T-helper 2 cell (primary cell): ENCODE results near the gene CACNG7.

Experiments used
- DNase-seq, 5 experiments: peaks; one replicate each; pipeline versions ENCODE4 v3.0.0 to v3.0.0-alpha.2; 2012 to 2022

Gene CACNG7

DNA sequence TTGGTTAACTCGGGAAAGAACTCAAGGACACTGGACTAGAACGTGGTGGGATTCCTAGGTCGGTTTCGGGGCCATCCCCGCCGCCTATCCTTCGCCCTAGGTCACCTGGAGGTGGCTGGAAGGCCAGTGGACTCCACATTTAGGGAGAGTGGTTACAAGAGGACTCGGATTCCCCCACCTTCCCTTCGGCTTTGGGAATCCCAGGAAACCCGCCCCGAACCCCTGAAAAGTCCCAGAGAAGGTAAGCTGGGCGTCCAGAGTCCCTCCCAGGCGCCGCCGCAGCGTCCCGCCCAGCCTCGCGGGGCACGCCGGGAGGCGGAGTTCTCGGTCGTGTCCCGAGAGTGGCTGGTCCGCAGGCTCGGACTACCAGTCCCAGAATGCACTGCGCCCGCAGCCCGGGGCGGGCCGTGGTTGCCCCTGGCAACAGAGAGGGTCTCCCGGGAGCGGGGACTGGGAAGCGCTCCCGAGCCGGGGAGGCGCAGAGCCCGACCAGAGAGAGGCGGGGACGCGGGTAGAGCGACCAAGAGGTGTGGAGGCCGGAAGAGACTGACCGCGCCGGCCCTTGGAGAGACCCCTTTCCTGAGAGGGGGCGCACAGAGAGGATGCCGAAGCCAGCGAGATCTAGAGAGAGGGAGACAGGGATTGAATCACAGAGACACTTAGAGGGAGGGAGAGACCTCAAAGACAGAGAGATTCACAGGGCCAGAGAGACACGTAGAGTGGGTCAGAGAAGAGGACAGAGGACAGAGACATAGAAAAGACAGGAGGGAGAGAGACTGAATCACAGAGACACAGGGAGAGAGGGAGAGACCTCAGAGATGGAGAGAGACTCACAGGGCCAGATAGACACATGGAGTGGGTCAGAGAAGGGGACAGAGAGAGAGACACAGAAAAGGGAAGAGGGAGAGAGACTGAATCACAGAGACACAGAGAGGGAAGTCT is 29.7 kb upstream of the CACNG7 start:
- DNase-seq, result peak; percentile 44 to 84 (median 64)

DNA sequence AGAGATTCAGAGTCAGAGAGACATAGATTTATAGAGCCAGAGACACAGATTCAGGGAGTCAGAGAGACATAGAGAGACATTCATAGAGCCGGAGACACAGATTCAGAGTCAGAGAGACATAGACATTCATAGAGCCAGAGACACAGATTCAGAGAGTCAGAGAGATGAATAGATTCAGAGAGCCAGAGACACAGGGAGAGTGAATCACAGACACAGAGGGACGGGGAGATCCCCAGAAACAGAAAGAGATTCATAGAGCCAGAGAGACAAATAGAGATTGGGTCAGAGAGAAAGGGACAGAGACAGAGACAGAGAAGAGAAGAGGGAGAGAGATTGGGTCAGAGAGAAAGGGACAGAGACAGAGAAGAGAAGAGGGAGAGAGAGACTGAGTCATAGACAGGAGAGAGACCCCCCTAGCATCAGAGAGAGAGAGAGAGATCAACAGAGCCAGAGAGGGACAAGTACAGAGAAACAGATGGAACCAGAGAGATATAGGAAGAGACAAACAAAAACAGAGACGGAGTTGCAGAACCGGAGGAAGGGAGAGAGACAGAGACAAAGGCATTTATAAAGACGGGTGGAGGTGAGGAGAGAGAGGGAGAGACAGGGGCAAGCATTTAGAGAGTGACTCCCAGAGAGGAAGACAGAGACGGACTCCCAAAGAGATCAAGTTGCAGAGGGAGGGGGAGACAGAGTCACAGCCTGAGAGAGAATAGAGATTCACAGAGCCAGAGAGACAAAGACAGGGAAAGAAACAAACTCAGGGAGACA is 28.2 kb upstream of the CACNG7 start:
- DNase-seq, result no peak

DNA sequence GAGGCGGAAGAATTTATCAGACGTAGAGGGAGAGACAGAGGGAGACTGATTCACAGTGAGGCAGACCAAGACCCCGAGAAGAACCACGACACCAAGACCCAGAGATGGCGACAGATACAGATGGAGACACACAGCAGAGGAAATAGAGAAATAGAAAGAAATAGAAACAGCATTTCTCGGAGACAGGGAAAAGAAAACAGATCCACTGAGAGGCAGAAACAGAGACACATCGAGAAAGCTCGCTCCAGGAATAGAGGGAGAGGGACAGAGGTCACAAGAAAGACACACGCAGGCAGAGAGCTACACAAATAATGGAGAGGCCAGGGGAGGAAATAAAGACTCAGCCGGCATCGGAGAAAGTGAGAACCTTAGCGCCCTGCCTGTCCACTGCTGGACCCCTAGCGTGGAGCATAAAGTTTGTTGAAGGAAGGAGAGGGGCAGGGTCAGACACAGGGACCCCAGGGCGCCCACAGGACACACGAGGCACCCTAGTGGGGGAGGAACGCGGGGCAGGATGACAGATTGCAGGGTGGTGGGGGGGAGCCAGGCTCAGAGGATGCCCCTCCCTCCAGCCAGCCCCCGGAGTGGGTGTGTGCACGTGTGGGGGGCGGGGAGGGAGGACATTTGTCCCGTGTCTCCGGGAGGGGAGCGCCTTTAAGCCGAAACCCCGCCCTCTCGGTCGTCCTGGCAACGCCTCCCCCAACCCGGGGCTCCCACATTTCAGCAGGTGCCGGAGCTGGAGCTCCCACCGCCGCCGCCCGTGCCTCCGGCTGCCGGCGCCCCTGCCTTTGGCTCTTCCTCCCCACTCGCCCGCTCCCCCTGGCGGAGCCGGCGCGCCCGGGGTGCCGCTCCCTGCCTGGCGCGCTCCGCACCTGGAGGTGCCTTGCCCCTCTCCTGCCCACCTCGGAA is 27.3 kb upstream of the CACNG7 start, which contains the start of gene PRKCG:
Gene PRKCG, plus strand, starts transcription at position 716 of the 909 bp plus-strand sequence. CDS start 298 bp downstream, outside the sequence.
- peak; percentile 24 to 61 (median 54) for DNase-seq

DNA sequence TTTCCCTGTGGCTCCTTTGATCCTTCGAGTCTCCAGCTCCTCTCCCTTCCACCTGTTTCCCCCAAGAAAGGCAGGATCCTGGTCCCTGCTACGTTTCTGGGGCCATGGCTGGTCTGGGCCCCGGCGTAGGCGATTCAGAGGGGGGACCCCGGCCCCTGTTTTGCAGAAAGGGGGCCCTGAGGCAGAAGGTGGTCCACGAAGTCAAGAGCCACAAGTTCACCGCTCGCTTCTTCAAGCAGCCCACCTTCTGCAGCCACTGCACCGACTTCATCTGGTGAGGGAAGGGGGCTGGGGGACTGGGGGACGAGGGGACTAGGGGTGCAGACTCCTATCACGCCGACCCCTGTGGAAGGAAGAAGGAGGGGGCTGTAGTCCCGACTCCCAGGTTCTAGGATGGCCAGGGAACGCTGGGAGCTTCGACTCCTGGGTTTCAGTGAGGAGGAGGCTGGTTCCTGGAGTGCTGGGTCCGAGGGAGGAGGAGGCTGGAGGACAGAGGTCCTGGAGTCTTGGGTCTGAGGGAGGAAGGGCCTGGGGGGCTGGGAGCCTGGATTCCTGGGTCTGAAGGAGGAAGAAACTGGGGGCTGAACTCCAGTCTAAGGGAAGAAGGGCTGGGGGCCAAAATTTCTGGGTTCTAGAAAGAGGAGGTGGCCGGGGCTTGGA is 26.6 kb upstream of the CACNG7 start:
- no peak for DNase-seq

DNA sequence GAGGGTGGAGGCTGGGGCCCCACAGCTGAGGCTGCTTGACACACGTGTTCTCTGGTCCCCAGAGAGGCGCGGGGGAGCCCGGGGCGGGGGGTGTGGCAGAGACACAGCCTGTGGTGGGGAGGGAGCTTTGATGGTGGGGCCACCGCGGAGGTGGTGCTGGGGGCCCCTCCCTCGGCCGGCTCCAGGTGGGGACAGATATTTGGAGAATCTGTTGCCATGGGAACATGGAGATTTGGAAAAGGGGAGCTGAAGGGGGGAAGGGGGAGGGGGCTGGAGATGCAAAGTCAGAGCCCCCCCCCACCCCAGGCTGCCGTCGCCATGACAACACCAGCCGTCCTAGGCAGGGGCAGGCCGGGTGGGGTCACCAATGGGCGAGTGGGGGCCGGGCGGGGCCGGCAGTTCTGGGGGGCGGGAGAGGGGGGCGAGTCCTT is 25.8 kb upstream of the CACNG7 start:
- DNase-seq, result peak in 2 of 5 experiments; percentile 9 to 46

DNA sequence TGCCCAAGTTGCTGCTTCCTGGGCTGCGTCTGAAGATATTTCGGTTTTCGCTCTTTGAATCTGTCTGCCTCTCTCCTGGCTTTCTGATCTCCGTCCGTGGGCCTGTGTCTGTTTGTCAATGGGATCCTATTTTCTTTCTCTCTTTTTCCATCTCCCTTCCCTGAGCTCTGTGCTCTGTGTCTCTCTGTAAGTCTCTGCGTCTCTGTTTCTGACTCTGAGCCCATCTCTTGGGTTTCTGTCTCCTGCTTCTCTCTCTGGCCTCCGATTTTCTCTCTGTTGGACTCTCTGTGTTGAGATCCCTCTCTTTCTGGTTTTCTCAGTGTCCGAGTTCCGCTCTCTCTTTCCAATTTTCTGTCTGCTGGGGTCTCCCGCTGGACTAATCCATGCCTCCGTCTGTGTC is 25.3 kb upstream of the CACNG7 start:
- no peak for DNase-seq

DNA sequence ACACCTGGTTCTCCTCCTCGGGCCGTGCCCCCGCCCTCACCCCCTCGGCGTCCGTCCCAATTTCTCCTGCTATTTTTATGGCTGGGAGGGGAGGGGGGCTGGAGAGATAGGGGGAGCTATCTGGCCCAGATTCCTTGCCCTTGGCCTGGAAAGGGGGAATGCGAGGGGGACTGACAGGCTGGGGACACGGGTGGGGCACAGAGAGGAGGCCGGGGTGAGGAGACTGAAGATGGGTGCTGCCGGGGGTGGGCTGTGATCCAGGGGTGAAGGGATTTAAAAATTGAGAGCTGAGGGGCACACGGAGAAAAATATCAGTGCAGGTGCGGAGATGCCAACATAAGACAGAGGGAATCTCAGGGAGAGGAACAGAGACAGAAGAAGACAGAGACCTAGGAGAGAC is 24.8 kb upstream of the CACNG7 start:
- no peak for DNase-seq

DNA sequence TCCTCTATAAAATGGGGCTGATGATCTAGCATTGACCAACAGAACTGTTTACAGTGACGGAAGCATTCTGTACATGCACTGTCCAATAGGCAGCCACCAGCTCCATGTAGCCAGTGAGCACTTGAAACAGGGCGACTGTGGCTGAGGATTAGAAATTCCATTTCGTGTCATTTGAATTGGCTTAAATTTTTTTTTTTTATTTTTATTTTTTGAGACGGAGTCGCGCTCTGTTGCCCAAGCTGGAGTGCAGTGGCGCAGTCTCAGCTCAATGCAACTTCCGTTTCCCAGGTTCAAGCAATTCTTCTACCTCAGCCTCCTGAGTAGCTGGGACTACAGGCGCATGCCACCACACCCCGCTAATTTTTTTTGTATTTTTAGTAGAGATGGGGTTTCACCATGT is 24.0 kb upstream of the CACNG7 start:
- no peak for DNase-seq

DNA sequence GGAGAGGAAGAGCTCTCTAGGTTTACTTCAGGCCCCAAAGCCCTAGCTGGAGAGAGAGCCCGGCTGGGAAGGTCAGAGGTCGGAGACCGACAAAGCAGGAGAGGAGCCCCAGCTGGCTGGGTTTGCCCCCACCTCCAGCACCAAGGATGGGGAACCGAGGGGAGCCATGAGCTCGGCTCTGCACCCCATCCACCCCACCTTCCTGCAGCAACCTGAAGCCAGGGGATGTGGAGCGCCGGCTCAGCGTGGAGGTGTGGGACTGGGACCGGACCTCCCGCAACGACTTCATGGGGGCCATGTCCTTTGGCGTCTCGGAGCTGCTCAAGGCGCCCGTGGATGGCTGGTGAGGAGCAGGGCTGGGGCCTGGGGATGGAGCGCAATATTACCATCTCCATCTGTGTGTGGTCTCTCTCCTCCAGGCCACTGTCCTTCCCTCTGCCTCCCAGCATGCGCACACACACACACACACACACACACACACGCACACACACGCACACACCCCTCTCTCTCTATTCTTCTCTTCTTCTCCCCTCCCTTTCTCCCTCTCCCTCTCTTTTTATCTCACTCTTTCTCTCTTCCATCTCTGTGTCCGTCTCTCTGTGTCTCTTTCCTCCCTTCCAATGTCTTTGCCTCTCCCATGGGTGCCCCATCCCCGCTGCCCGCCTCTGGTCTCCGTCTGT is 16.6 kb upstream of the CACNG7 start:
- DNase-seq, result no peak

DNA sequence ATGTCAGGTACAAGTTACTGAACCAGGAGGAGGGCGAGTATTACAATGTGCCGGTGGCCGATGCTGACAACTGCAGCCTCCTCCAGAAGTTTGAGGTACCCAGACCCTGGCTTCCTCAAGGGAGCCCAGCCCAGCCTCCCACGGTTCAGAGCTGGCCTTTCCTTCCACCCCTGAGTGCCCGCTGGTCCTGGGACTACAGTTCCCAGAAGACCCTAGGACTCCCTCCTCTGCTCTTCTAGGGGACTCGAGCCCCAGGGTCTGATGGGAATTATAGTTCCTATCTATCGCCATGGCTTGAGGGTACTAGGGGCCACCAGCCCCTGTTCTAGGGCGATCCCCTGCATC is 16.1 kb upstream of the CACNG7 start:
- no peak for DNase-seq

DNA sequence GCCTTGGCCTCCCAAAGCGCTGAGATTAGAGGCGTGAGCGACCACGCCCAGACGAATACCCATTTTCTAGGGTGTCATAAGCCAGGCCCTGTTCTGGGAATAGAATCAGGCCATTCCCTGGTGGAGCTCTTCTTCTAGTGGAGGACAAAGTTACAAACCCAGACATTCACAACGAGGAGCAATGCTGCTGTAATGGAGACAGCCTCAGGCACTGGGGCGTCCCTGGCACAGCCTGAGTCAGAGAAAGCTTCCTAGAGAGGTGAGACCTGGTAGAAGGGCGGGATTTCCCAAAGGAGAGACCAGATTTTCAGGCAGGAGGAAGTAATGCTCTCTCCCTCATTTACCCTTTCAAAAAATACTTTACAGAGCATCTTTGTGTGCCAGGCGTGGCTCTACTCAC is 14.4 kb upstream of the CACNG7 start:
- no peak for DNase-seq

DNA sequence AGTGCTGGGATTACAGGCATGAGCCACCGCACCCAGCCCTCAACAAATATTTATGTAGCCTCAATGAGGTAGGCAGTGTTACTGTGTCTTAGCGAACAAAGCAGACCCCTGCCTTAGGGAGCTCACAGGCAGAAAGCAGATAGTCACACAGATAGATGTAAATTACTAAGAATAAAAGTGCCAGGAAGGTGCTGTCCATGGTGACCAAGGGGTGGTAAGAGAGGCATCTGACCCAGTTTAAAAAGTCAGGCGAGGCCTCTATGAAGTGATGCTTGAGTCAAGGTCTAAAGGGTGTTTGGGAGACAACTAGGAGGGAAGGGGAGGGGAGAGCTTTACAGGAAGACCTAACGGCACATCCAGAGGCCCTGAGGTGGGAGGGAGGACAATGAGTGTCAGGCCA is 12.4 kb upstream of the CACNG7 start:
- no peak for DNase-seq

DNA sequence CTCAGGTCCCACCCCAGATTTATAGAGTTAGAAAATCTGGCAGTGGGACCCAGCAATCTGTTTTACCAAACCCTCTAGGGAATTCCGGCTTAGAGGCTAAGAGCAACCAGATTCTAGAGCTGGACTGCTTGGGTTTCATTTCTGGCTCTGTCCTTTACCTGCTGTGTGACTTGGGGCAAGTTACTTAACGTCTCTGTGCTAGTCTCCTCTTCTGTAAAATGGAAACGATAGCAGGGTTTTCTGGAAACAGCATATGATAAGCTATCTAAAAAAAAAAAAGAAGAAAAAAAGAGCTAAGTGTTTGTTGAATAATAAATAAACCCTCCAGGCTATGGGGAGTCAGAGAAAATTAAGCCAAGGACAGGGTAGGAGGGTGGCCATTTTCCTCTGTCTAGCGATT is 11.6 kb upstream of the CACNG7 start:
- DNase-seq, result no peak

DNA sequence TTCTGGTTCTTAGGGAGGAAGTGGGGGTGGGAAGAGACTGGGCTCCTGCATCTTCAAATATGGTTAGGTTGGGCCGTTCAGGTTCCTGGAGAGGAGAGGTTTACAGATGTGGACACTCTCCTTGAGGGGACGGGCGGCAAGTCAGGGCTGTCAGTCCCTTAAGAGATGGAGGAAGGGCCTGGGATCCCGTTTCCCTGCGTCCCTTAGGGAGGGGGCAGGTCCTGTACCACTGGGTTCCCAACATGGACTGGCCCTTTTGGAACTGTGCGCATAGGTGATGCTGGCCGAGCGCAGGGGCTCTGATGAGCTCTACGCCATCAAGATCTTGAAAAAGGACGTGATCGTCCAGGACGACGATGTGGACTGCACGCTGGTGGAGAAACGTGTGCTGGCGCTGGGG is 10.9 kb upstream of the CACNG7 start:
- no peak for DNase-seq

DNA sequence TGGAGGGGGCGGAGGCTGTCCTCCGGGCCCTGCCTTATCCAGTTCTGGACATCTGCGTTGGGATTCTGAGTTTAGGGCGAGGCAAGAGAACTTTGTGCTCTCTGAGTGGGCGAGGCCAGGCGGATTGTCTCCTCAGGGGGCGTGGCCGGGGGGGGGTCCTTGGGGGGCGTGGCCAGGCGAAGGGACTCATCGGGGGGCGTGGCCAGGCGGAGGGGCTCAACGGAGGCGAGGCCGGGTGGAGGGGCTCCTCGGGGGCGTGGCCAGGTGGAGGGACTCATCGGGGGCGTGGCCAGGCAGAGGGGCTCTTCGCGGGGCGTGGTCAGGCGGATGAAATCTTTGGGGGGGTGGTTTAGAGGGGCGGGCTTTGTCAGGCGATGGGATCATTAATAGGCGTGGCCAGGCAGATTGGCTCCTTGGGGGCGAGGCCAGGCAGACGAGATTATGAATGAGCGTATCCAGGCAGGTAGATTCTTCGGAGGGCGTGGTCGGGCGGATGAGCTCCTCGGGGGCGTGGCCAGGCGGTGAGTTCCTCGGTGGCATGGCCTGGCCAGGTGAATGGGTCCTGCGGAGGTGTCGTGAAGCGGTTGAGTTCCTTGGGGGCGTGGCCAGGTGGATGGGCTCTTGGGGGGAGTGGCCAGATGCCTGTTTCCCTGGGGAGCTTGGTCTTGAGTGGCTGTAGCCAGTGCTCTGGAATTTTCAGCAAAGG is 10.3 kb upstream of the CACNG7 start:
- DNase-seq, result no peak

DNA sequence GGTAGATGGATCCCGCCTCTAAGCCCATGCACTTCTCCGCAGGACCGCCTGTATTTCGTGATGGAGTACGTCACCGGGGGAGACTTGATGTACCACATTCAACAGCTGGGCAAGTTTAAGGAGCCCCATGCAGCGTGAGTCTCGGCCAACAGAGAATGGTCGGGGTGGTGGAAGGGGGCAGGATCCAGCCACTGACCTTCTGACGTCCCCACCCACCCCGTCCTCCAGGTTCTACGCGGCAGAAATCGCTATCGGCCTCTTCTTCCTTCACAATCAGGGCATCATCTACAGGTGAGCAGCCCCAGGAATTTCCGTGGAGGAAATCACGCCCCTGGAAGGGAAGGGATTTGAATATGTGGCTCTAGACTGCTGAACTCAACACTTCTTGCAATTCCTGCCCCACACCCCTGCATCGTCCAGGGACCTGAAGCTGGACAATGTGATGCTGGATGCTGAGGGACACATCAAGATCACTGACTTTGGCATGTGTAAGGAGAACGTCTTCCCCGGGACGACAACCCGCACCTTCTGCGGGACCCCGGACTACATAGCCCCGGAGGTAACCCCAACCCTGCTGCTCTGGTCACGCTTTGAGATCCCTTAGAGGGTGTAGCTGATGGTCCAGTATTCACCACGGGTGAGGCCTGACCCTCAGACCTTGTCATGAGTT is 8.8 kb upstream of the CACNG7 start:
- no peak for DNase-seq

DNA sequence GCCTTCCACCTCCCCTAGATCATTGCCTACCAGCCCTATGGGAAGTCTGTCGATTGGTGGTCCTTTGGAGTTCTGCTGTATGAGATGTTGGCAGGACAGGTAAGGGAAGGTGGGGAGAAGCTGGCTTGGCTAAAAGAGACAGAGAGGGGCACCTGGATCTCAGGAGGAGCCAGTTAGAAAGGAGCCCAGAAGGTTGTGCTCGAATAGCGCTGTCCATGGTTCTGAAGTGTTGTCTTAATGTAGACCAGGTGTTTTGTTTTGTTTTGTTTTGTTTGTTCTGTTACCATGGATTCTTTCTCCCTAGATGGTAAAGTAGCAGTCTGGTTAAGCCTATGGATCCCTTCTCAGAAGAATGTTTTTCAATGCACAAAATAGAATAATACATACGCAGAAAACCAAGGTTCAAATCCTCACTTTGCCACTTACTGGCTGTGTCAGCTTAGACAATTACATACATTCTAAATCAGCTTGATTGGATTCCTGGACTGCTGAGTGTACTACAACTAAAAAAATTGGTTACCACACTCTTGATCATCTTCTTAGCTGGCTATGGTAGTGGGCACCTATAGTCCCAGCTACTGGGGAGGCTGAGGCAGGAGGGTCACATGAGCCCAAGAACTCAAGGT is 5.9 kb upstream of the CACNG7 start:
- DNase-seq, result peak in 2 of 5 experiments; percentile 22 to 45

DNA sequence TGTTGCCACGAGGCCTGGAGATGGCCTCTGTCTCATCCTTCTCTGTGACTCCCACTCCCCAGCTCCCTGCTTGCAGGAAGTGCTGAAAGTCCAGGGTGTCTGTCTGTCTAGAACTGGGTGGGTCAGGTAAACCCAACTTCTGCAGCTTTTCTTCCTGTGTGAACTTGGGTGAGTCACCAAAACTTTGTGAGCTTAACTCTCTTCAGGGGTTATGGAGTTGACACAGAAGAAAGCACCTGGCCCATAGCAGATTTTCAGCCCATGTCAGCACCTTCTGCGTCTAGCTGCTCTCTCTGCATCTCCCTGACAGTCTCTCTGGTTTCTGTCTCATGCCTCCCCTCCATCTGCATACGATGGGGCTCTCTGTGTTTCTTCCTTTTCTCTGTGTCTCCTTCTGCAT is 4.2 kb upstream of the CACNG7 start:
- DNase-seq, result no peak

DNA sequence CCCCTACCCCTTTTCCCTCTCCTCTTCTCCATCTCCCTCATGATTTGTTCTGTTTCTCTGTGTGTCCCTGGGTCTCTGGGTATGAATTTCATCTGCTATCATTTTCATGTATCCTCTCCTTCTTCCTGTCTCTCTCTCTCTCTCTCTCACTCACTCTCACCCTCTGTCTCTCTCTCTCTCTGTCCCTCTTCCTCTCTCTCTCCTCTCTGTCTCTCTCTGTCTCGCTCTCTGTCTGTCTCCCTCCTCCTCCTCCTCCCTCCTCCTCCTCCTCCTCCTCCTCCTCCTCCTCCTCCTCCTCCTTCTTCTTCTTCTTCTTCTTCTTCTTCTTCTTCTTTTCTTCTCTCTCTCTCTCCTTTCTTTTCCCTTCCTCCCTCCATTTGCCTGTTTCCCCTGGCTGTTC is 3.3 kb upstream of the CACNG7 start:
- no peak for DNase-seq
